Stimulated activated CD4-positive, alpha-beta T cell treated with anti-CD3 and anti-CD28 coated beads, Interleukin-15, amount 100 ng/mL, for 1 hour (primary cell): ENCODE measurements around the gene DGKQ.
"Not testable (repeated sequence)": the region's sequence is repeated elsewhere in the genome, so short reads cannot be mapped to it uniquely, and the experiment has no call there.

ENCODE experiments used
- DNase-seq, 2 donors: peaks; one replicate each; pipeline ENCODE4 v3.0.0-alpha.2; 2020; ENCODE audit warnings: low read depth in 1 of 2, low spot score in 1 of 2

DGKQ gene

GRCh38 chr4:1011022-1011665, 37.8 kb upstream of the DGKQ start, which contains the start of gene FGFRL1:
Gene FGFRL1, plus strand, starts transcription at chr4:1011626. Its CDS starts 860 bp downstream, at chr4:1012486.
- DNase-seq = peak; percentile 90 to 92

GRCh38 chr4:1010395-1011021, 37.1 kb upstream of the DGKQ start:
- DNase-seq = peak; percentile 26 to 30

GRCh38 chr4:1009542-1010394, 36.4 kb upstream of the DGKQ start:
- peak; percentile 64 to 65 for DNase-seq

GRCh38 chr4:1008840-1009541, 35.6 kb upstream of the DGKQ start:
- DNase-seq = peak in 1 of 2 donors; percentile 18

- DNase-seq = no peak
These were observed 33.5 kb upstream of the DGKQ start for GRCh38 chr4:1006856-1007255.

GRCh38 chr4:1004557-1005485, 31.5 kb upstream of the DGKQ start:
- DNase-seq = no peak

- DNase-seq = no peak
These were observed 30.7 kb upstream of the DGKQ start for GRCh38 chr4:1004071-1004418.

GRCh38 chr4:1003271-1004070, 30.1 kb upstream of the DGKQ start:
- DNase-seq = no peak

GRCh38 chr4:1002631-1003251, 29.4 kb upstream of the DGKQ start:
- no peak for DNase-seq

- no peak for DNase-seq
These were observed 28.8 kb upstream of the DGKQ start for GRCh38 chr4:1002131-1002630.

GRCh38 chr4:1001561-1002130, 28.3 kb upstream of the DGKQ start:
- DNase-seq = no peak

- no peak for DNase-seq
These were observed 27.4 kb upstream of the DGKQ start for GRCh38 chr4:1000686-1001260.

GRCh38 chr4:999882-1000425, 26.6 kb upstream of the DGKQ start:
- DNase-seq = no peak

- DNase-seq = not testable (repeated sequence)
These were observed 26.0 kb upstream of the DGKQ start for GRCh38 chr4:999240-999863.

- DNase-seq = no peak
These were observed 24.8 kb upstream of the DGKQ start for GRCh38 chr4:998096-998691.

GRCh38 chr4:997375-998071, 24.2 kb upstream of the DGKQ start:
- DNase-seq = no peak

- no peak for DNase-seq
These were observed 23.6 kb upstream of the DGKQ start for GRCh38 chr4:996997-997374.
